Naive thymus-derived CD4-positive, alpha-beta T cell (primary cell): ENCODE data around the gene GJB5. TPM values are rescaled to one million over a fixed set of nuclear protein-coding genes. Genes with fewer than 3 reads are reported as not detected.
"Not testable (repeated sequence)": the region's sequence is repeated elsewhere in the genome, so short reads cannot be mapped to it uniquely, and the experiment has no call there.

ENCODE experiments used
- ATAC-seq: fragments of 150-1000 bp; cut with Tn5 transposase; 2 replicates; pipeline ENCODE4 v1.10.0; 2021; ENCODE audit warnings: mild to moderate bottlenecking, moderate library complexity
- CTCF ChIA-PET: fragments of 350-600 bp; sonication (Branson Sonifier 250); formaldehyde crosslinking; loops from one replicate; lab custom pipeline; 2021; ENCODE audit warnings: antibody characterized with exemption; lab: Charles Lee
- POLR2A ChIA-PET: fragments of 350-600 bp; sonication (Branson Sonifier 250); formaldehyde crosslinking; loops from one replicate; lab custom pipeline; 2021; ENCODE audit warnings: antibody characterized with exemption, inconsistent platforms; lab: Charles Lee
- DNase-seq, 9 donors: peaks; one replicate each; pipeline versions ENCODE4 v3.0.0 to v3.0.0-alpha.2; 2020 to 2022; ENCODE audit warnings: mixed read lengths in 1 of 9
- H3K27ac ChIP-seq: one replicate; pipeline ENCODE4 v1.7.0; 2013; ENCODE audit warnings: mild to moderate bottlenecking, low read depth, low read length, moderate library complexity
- H3K27me3 ChIP-seq, 2 donors: one replicate each; pipeline ENCODE4 v1.7.0; 2013; ENCODE audit warnings: low read length in 2 of 2, mild to moderate bottlenecking in 2 of 2, moderate library complexity in 2 of 2; ENCODE audit not compliant: control insufficient read depth in 2 of 2, insufficient read depth in 2 of 2
- H3K36me3 ChIP-seq, 3 experiments: 1 replicate in 2 of 3; 2 replicates in 1 of 3; pipeline ENCODE4 v1.7.0; 2013; ENCODE audit warnings: low read length in 3 of 3, mild to moderate bottlenecking in 3 of 3, moderate library complexity in 1 of 3; ENCODE audit not compliant: insufficient read depth in 3 of 3, control insufficient read depth in 2 of 3
- H3K4me1 ChIP-seq, 2 donors: one replicate each; pipeline ENCODE4 v1.7.0; 2013; ENCODE audit warnings: low read length in 2 of 2, mild to moderate bottlenecking in 2 of 2, moderate library complexity in 1 of 2; ENCODE audit not compliant: control insufficient read depth in 2 of 2, insufficient read depth in 2 of 2
- H3K4me3 ChIP-seq: 2 replicates; pipeline ENCODE4 v1.7.0; 2013; ENCODE audit warnings: mild to moderate bottlenecking, low read length
- H3K9me3 ChIP-seq, 3 experiments: 1 replicate in 2 of 3; 2 replicates in 1 of 3; pipeline ENCODE4 v1.7.0; 2013; ENCODE audit warnings: low read length in 3 of 3; ENCODE audit not compliant: control insufficient read depth in 2 of 3
- H3K27ac Mint-ChIP-seq, 9 donors: one replicate each; pipeline ENCODE4 v1.8.0; 2020 to 2022; ENCODE audit warnings: mixed read lengths in 9 of 9, mild to moderate bottlenecking in 8 of 9, moderate library complexity in 5 of 9, inconsistent platforms in 2 of 9
- H3K27me3 Mint-ChIP-seq, 5 donors: one replicate each; pipeline ENCODE4 v1.8.0; 2021 to 2022; ENCODE audit warnings: mixed read lengths in 5 of 5, mild to moderate bottlenecking in 1 of 5
- H3K36me3 Mint-ChIP-seq, 5 donors: one replicate each; pipeline ENCODE4 v1.8.0; 2020 to 2022; ENCODE audit warnings: mixed read lengths in 5 of 5, mild to moderate bottlenecking in 3 of 5, inconsistent platforms in 1 of 5
- H3K4me1 Mint-ChIP-seq, 7 donors: one replicate each; pipeline ENCODE4 v1.8.0; 2020 to 2022; ENCODE audit warnings: mixed read lengths in 7 of 7, mild to moderate bottlenecking in 3 of 7, inconsistent platforms in 1 of 7
- H3K4me3 Mint-ChIP-seq, 10 donors: one replicate each; pipeline ENCODE4 v1.8.0; 2020 to 2022; ENCODE audit warnings: mild to moderate bottlenecking in 10 of 10, mixed read lengths in 10 of 10, moderate library complexity in 6 of 10, inconsistent platforms in 2 of 10
- H3K9me3 Mint-ChIP-seq, 11 donors: one replicate each; pipeline ENCODE4 v1.8.0; 2020 to 2022; ENCODE audit warnings: mixed read lengths in 11 of 11, mild to moderate bottlenecking in 4 of 11, inconsistent platforms in 1 of 11, moderate library complexity in 1 of 11
- intact Hi-C, 2 donors: fragments of 100-400 bp; cut with micrococcal nuclease; formaldehyde crosslinking; loops; one replicate each; pipeline ENCODE4 v1.15.1; 2023
- polyA plus RNA-seq, 2 donors: library from polyadenylated mRNA; unstranded; fragments of 300-500 nt; fragmentation: Illumina TruSeq; gene quantifications; one replicate each; pipeline ENCODE4 v1.2.3, GENCODE V29; 2021
- total RNA-seq, 6 experiments: library from RNA in 5 of 6; stranded (reverse) in 5 of 6; gene quantifications; 1 replicate in 5 of 6; 2 replicates in 1 of 6; pipeline ENCODE4 v1.2.3 and lab custom pipeline; 2021 to 2026

GJB5 gene
- total and polyA plus RNA-seq, 7 experiments from 2014 or later, result not detected

DNA sequence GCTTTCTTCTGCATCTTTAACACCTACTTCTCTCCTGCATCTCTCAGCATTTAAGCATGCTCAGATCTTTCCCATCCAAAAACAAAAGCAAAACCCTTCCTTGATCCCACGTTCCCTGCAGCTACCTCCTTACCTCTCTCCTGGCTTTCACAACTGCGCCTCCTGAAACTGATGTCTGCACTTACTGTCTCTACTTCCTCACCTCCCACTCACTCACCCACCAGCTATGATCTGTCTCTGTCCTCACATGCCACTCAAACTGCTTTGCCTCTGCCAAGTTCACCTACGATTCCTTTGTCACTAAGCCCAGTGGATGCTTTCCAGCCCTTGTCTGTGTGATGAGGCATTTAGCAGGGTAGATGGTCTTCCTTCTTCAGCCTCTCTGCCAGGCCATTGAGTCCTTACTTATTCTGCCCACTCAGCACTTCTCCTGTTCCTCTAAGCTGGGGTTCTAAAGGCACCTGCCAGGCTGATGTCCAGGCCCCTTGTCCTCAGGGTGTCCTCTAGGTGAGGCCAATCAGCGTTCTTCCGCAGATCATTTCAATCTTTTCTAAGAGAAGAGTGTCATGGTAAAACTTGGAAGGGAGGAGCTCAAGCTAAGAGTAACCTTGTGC, 16.2 kb downstream of the GJB5 start:
- no peaks in the 10 kb centered on the region for H3K9me3 Mint-ChIP-seq
- CTCF ChIA-PET, result no interaction called here

DNA sequence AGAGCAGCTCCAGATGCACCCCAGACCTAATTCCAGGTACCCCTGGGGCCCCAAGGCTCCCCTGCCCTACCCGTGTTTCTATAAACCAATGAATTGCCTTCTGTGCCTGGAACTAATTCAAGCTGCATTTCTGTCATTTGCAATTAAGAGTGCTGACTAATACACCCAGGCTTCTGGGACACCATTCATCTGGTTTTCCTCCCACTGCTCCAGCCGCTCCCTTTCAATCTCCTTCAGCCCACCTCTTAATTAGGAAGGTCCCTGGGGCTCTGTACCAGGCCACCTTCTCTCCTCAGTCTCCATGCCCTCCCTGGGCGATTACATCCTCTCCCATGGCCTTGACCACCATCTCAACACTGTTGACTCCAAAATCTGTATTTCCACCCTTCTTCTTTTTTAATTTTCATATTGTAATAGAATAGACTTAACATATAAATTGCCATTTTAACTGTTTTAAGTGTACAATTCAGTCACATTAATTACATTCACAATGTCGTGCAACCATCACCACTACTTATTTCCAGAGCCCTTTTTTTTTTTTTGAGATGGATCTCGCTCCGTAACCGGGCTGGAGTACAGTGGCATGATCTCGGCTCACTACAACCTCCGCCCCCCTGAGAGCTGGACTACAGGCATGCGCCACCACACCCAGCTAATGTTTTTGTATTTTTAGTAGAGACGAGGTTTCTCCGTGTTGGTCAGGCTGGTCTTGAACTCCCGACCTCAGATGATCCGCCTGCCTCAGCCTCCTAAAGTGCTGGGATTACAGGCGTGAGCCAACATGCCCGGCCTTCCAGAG, 16.9 kb downstream of the GJB5 start:
- H3K9me3 Mint-ChIP-seq, result no peaks in the 10 kb centered on the region
- H3K4me3 ChIP-seq, result no peak overlapping the region
- no peaks in the 10 kb centered on the region for H3K27me3 ChIP-seq
- H3K27ac Mint-ChIP-seq, result no peak overlapping the region
- H3K4me1 ChIP-seq, result no peaks in the 10 kb centered on the region
- ATAC-seq (no peak), DNase-seq (no peak)
- peaks cover 0 to 5% (median 0%) of the 10 kb centered on the region in 5 donors for H3K27me3 Mint-ChIP-seq
- no peak overlapping the region for H3K4me3 Mint-ChIP-seq
- H3K27ac ChIP-seq, result no peak overlapping the region
- intact Hi-C loops, result no loop called here
- ChIA-PET CTCF (no interaction called here), POLR2A (no interaction called here)
- H3K9me3 ChIP-seq, result no peaks in the 10 kb centered on the region
- H3K36me3 Mint-ChIP-seq, result no peaks in the 10 kb centered on the region
- H3K36me3 ChIP-seq, result no peaks in the 10 kb centered on the region
- no peaks in the 10 kb centered on the region for H3K4me1 Mint-ChIP-seq

More for the DNA sequence above, 16.2 kb downstream of the GJB5 start:
- H3K4me3 ChIP-seq, result no peak overlapping the region
- Mint-ChIP-seq H3K36me3 (no peaks in the 10 kb centered on the region), H3K4me3 (no peak overlapping the region), H3K27me3 (peaks cover 0 to 5% (median 0%) of the 10 kb centered on the region in 5 donors), H3K4me1 (no peaks in the 10 kb centered on the region), H3K27ac (no peak overlapping the region)
- DNase-seq (no peak), ATAC-seq (no peak)
- POLR2A ChIA-PET, result no interaction called here
- H3K27ac ChIP-seq, result no peak overlapping the region
- intact Hi-C loops, result no loop called here
- H3K9me3 ChIP-seq, result no peaks in the 10 kb centered on the region
- no peaks in the 10 kb centered on the region for H3K27me3 ChIP-seq
- no peaks in the 10 kb centered on the region for H3K4me1 ChIP-seq
- no peaks in the 10 kb centered on the region for H3K36me3 ChIP-seq

DNA sequence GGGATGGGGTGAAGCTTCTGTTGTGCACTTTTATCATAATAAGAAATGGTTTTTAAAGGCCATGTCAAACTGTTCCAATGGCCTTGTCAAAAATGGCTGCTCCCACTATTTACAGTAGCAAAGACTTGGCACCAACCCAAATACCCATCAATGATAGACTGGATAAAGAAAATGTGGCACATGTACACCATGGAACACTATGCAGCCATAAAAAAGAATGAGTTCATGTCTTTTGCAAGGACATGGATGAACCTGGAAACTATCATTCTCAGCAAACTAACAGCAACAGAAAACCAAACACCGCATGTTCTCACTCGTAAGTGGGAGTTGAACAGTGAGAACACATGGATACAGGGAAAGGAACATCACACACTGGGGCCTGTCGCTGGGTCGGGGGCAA, 18.3 kb downstream of the GJB5 start:
- H3K4me1 Mint-ChIP-seq, H3K4me1 ChIP-seq, POLR2A ChIA-PET, H3K9me3 ChIP-seq, H3K9me3 Mint-ChIP-seq, H3K36me3 ChIP-seq, intact Hi-C loops, CTCF ChIA-PET, ATAC-seq, DNase-seq, H3K4me3 ChIP-seq, H3K36me3 Mint-ChIP-seq, H3K4me3 Mint-ChIP-seq, H3K27ac Mint-ChIP-seq, H3K27ac ChIP-seq, H3K27me3 ChIP-seq: not testable (repeated sequence)
- peaks cover 7 to 10% (median 9%) of the 10 kb centered on the region in 5 donors for H3K27me3 Mint-ChIP-seq

DNA sequence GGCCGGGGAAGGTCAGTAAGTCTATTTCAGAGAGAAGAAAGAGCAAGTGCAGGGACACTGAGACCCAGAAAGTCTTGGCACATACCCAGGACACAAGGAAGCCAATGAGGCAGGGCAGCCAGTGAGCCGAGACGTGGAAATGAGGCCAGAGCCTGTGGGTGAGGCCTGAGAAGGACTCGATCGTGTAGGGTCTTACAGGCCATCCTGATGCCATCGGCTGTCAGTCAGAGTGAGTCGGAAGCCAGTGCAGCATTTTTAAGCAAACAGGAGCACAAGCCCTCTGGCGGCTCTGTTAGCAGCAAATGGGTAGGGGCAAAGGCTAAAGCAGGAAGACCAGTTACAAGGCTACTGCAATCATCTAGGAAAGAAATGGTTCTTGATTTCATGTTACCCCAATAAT, 20.1 kb downstream of the GJB5 start:
- no peak overlapping the region for H3K27ac ChIP-seq
- CTCF ChIA-PET, result no interaction called here
- intact Hi-C loops, result no loop called here
- Mint-ChIP-seq H3K27ac (no peak overlapping the region), H3K4me1 (no peaks in the 10 kb centered on the region), H3K36me3 (no peaks in the 10 kb centered on the region), H3K9me3 (no peaks in the 10 kb centered on the region), H3K4me3 (no peak overlapping the region), H3K27me3 (peaks cover 23 to 29% (median 26%) of the 10 kb centered on the region in 5 donors)
- no peaks in the 10 kb centered on the region for H3K27me3 ChIP-seq
- no peaks in the 10 kb centered on the region for H3K36me3 ChIP-seq
- POLR2A ChIA-PET, result no interaction called here
- DNase-seq (no peak), ATAC-seq (no peak)
- no peak overlapping the region for H3K4me3 ChIP-seq
- no peaks in the 10 kb centered on the region for H3K9me3 ChIP-seq
- no peaks in the 10 kb centered on the region for H3K4me1 ChIP-seq

DNA sequence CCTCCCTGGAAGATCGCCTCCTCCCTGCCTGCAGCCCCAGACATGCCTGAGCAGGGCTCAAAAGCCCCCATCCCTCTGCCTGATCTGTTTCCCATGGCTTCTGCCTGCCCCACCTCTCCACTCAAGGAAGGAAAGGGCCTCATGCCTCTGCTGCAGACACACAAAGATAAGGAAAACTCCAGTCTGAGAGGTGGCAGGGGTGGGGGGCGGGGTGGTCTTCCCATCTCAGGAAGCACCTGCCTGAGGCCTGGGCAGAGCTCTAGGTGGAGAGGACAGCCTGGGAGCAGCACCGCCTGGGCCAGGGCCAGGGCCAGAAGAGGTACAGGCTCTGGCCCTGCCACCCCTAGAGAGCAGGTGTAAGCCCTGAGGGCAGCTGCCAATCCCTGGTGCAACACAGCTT, 22.1 kb downstream of the GJB5 start:
- CTCF ChIA-PET, result no interaction called here
- H3K27me3 ChIP-seq, result no peaks in the 10 kb centered on the region
- no peaks in the 10 kb centered on the region for H3K36me3 ChIP-seq
- Mint-ChIP-seq H3K4me1 (peaks cover 0 to 1% (median 0%) of the 10 kb centered on the region in 7 donors), H3K36me3 (no peaks in the 10 kb centered on the region), H3K4me3 (no peak overlapping the region), H3K9me3 (no peaks in the 10 kb centered on the region), H3K27me3 (peaks cover 29 to 37% (median 34%) of the 10 kb centered on the region in 5 donors), H3K27ac (no peak overlapping the region)
- H3K27ac ChIP-seq, result no peak overlapping the region
- H3K4me1 ChIP-seq, result no peaks in the 10 kb centered on the region
- H3K4me3 ChIP-seq, result no peak overlapping the region
- POLR2A ChIA-PET, result no interaction called here
- no peaks in the 10 kb centered on the region for H3K9me3 ChIP-seq
- no peak for DNase-seq
- no peak for ATAC-seq
- intact Hi-C loops, result no loop called here

DNA sequence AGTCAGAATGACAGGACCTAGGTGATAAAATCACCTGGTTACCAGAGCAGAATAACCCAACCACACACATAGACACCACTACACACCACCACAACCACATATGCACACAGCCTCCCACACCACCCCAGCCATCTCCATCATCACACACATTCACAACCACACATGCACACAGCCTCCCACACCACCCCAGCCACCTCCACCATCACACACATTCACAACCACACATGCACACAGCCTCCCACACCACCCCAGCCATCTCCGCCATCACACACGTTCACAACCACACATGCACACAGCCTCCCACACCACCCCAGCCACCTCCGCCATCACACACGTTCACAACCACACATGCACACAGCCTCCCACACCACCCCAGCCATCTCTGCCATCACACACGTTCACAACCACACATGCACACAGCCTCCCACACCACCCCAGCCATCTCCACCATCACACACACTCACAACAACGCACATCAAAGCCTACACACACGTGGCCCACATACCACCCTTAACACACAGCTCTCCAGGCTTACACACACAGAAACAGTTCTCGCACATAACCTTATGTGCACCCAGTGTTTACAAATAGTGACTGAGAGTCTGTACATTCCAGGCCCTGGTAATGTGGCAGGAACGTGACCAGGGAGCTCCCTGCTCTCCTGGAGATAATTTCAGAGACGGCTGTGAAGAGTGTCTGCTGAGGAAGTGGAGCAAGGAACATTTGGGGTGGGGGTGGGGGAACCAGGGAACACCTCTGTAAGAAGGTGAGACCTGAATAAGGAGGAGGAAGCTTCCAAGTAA, 22.9 kb downstream of the GJB5 start:
- DNase-seq (no peak), ATAC-seq (no peak)
- ChIA-PET CTCF (no interaction called here), POLR2A (no interaction called here)
- H3K27ac Mint-ChIP-seq, result no peak overlapping the region
- intact Hi-C loops, result no loop called here
- H3K4me3 ChIP-seq, result no peak overlapping the region
- H3K27me3 ChIP-seq, result no peaks in the 10 kb centered on the region
- no peaks in the 10 kb centered on the region for H3K9me3 Mint-ChIP-seq
- no peak overlapping the region for H3K4me3 Mint-ChIP-seq
- peaks cover 0 to 4% (median 0%) of the 10 kb centered on the region in 7 donors for H3K4me1 Mint-ChIP-seq
- no peak overlapping the region for H3K27ac ChIP-seq
- peaks cover 36 to 43% (median 42%) of the 10 kb centered on the region in 5 donors for H3K27me3 Mint-ChIP-seq
- H3K36me3 ChIP-seq, result no peaks in the 10 kb centered on the region
- H3K36me3 Mint-ChIP-seq, result no peaks in the 10 kb centered on the region
- no peaks in the 10 kb centered on the region for H3K4me1 ChIP-seq
- no peaks in the 10 kb centered on the region for H3K9me3 ChIP-seq
